Measurements from ENCODE around the gene PTPRZ1. TPM values are rescaled to one million over a fixed set of nuclear protein-coding genes. Genes with fewer than 3 reads are reported as not detected.

The PTPRZ1 gene
- total RNA-seq, 2 donors from 2014 or later, result 5.1 to 11.7 TPM

- no peaks in the 10 kb centered on the region for H3K9me3 ChIP-seq
- H3K27me3 ChIP-seq (replicated peaks; ENCODE audit: insufficient read depth), result no peaks in the 10 kb centered on the region
- TF ChIP-seq CTCF (IDR thresholded peaks at IDR 0.05), result no peak
- H3K4me3 ChIP-seq, result no peak overlapping the region
- no peak for DNase-seq (ENCODE audit: low spot score)
- no peaks in the 10 kb centered on the region for H3K4me1 ChIP-seq (ENCODE audit: control insufficient read depth in 1 of 2, low read depth in 2 of 2)
- H3K27ac ChIP-seq, result no peak overlapping the region
- no peak for ATAC-seq (ENCODE audit: insufficient number of reproducible peaks, low FRiP score, low read depth)
- H3K36me3 ChIP-seq, result no peaks in the 10 kb centered on the region
Observed at GRCh38 chr7:122055073-122055472, 182.1 kb downstream of the PTPRZ1 start.

- no peak for ATAC-seq (ENCODE audit: insufficient number of reproducible peaks, low FRiP score, low read depth)
- no peaks in the 10 kb centered on the region for H3K27me3 ChIP-seq (replicated peaks; ENCODE audit: insufficient read depth)
Observed at GRCh38 chr7:122056977-122057376, 184.0 kb downstream of the PTPRZ1 start.

GRCh38 chr7:122059542-122059941 lies 186.6 kb downstream of the PTPRZ1 start:
- Histone ChIP-seq H3K4me1 (ENCODE audit: control insufficient read depth in 1 of 2, low read depth in 2 of 2) (no peaks in the 10 kb centered on the region), H3K27ac (no peak overlapping the region), H3K4me3 (no peak overlapping the region), H3K9me3 (no peaks in the 10 kb centered on the region), H3K27me3 (replicated peaks; ENCODE audit: insufficient read depth) (no peaks in the 10 kb centered on the region), H3K36me3 (no peaks in the 10 kb centered on the region)
- no peak for TF ChIP-seq CTCF (IDR thresholded peaks at IDR 0.05)
- no peak for DNase-seq (ENCODE audit: low spot score)
- no peak for ATAC-seq (ENCODE audit: insufficient number of reproducible peaks, low FRiP score, low read depth)

More at GRCh38 chr7:122056977-122057376, 184.0 kb downstream of the PTPRZ1 start:
- H3K9me3 ChIP-seq, result no peaks in the 10 kb centered on the region
- H3K4me3 ChIP-seq, result no peak overlapping the region
- no peaks in the 10 kb centered on the region for H3K4me1 ChIP-seq (ENCODE audit: control insufficient read depth in 1 of 2, low read depth in 2 of 2)
- H3K36me3 ChIP-seq, result no peaks in the 10 kb centered on the region
- no peak for TF ChIP-seq CTCF (IDR thresholded peaks at IDR 0.05)
- H3K27ac ChIP-seq, result no peak overlapping the region
- no peak for DNase-seq (ENCODE audit: low spot score)

GRCh38 chr7:122063146-122063545 lies 190.2 kb downstream of the PTPRZ1 start:
- H3K36me3 ChIP-seq, result no peaks in the 10 kb centered on the region
- ATAC-seq (ENCODE audit: insufficient number of reproducible peaks, low FRiP score, low read depth), result no peak
- no peak for TF ChIP-seq CTCF (IDR thresholded peaks at IDR 0.05)
- H3K9me3 ChIP-seq, result no peaks in the 10 kb centered on the region
- H3K4me1 ChIP-seq (ENCODE audit: control insufficient read depth in 1 of 2, low read depth in 2 of 2), result no peaks in the 10 kb centered on the region
- no peak overlapping the region for H3K27ac ChIP-seq
- H3K27me3 ChIP-seq (replicated peaks; ENCODE audit: insufficient read depth), result no peaks in the 10 kb centered on the region
- no peak for DNase-seq (ENCODE audit: low spot score)
- H3K4me3 ChIP-seq, result no peak overlapping the region

GRCh38 chr7:122064971-122065370 lies 192.0 kb downstream of the PTPRZ1 start:
- TF ChIP-seq CTCF (IDR thresholded peaks at IDR 0.05), result no peak
- H3K4me3 ChIP-seq, result no peak overlapping the region
- H3K27ac ChIP-seq, result no peak overlapping the region
- no peaks in the 10 kb centered on the region for H3K27me3 ChIP-seq (replicated peaks; ENCODE audit: insufficient read depth)
- no peaks in the 10 kb centered on the region for H3K36me3 ChIP-seq
- ATAC-seq (ENCODE audit: insufficient number of reproducible peaks, low FRiP score, low read depth) (no peak), DNase-seq (ENCODE audit: low spot score) (no peak)
- H3K9me3 ChIP-seq, result no peaks in the 10 kb centered on the region
- H3K4me1 ChIP-seq (ENCODE audit: control insufficient read depth in 1 of 2, low read depth in 2 of 2), result no peaks in the 10 kb centered on the region

Measured in thoracic aorta (tissue), 2 donors.